Lower leg skin (tissue), 4 donors: ENCODE results near the gene THAP8. TPM values are rescaled to one million over a fixed set of nuclear protein-coding genes. Genes with fewer than 3 reads are reported as not detected.

Experiments used
- DNase-seq, 2 donors: peaks; one replicate each; pipeline ENCODE4 v3.0.0-alpha.2; 2019; ENCODE audit warnings: low spot score in 2 of 2
- H3K4me3 ChIP-seq: fragments of 200-600 bp; sonication (generic); 2 replicates; pipeline ENCODE4 v1.5.1; 2017; ENCODE audit warnings: mild to moderate bottlenecking, low read depth; ENCODE audit not compliant: poor library complexity, severe bottlenecking
- CTCF ChIP-seq, 3 donors: fragments of 450-650 bp; IDR thresholded peaks; one replicate each; pipeline ENCODE4 v1.5.1; 2016; ENCODE audit warnings: antibody characterized with exemption in 3 of 3, mild to moderate bottlenecking in 3 of 3, moderate library complexity in 2 of 3
- POLR2A ChIP-seq, 2 donors: fragments of 450-650 bp; IDR thresholded peaks; one replicate each; pipeline ENCODE4 v1.6.1; 2016 to 2017; ENCODE audit warnings: antibody characterized with exemption in 2 of 2, mild to moderate bottlenecking in 1 of 2, moderate library complexity in 1 of 2
- WGBS, 2 donors: methylation state at CpG; one replicate each; pipeline ENCODE4 v1.1.5; 2018; 5-methylcytosine and 5-hydroxymethylcytosine counted together
- intact Hi-C: fragments of 100-400 bp; cut with DNase I; formaldehyde crosslinking; loops from one replicate; pipeline ENCODE4 v1.15.0; 2023; ENCODE audit warnings: low total_unique reads
- total RNA-seq, 4 donors: library from RNA; depleted of rRNA; stranded (reverse); fragments of >200 nt; gene quantifications; one replicate each; pipeline ENCODE4 v1.1.0, GENCODE V29; 2016

The THAP8 gene
- total RNA-seq, 4 donors from 2014 or later: 9.1 to 27.4 (median 9.5) TPM

GRCh38 chr19:36001605-36002004 is 52.5 kb downstream of the THAP8 start:
- intact Hi-C loops: loop anchor here (10.0 kb wide), 1 partner anchor 53 kb away; the partner anchor contains the start of genes THAP8 and WDR62
- TF ChIP-seq POLR2A (IDR thresholded peaks at IDR 0.05): no peak
- TF ChIP-seq CTCF (IDR thresholded peaks at IDR 0.05): no peak
- no peak overlapping the region for H3K4me3 ChIP-seq
- WGBS, 2 donors: 96 to 100% methylated on average over 3 of the region's 3 CpGs
- no peak for DNase-seq

GRCh38 chr19:35996777-35997176 is 57.3 kb downstream of the THAP8 start:
- H3K4me3 ChIP-seq: no peak overlapping the region
- 86 to 87% methylated on average over 8 of the region's 8 CpGs for WGBS, 2 donors
- TF ChIP-seq POLR2A (IDR thresholded peaks at IDR 0.05) (no peak), CTCF (IDR thresholded peaks at IDR 0.05) (no peak)
- intact Hi-C loops: no loop called here
- no peak for DNase-seq

GRCh38 chr19:35995048-35995993 is 58.8 kb downstream of the THAP8 start, which contains the start of gene SDHAF1:
Gene SDHAF1, plus strand, starts transcription at chr19:35995188. Its CDS starts 87 bp downstream, at chr19:35995275.
- 0% methylated on average over 28 to 56 of the region's 97 CpGs for WGBS, 2 donors
- TF ChIP-seq CTCF (IDR thresholded peaks at IDR 0.05): no peak
- TF ChIP-seq POLR2A (IDR thresholded peaks at IDR 0.05): no peak
- H3K4me3 ChIP-seq: peak within 1 kb of the TSS; percentile 71
- intact Hi-C loops: no loop called here
- peak; percentile 94 to 99 for DNase-seq

GRCh38 chr19:35993923-35994598 is 60.0 kb downstream of the THAP8 start:
- DNase-seq: no peak
- H3K4me3 ChIP-seq: no peak overlapping the region
- TF ChIP-seq POLR2A (IDR thresholded peaks at IDR 0.05) (no peak), CTCF (IDR thresholded peaks at IDR 0.05) (no peak)
- 31 to 37% methylated on average over 29 to 38 of the region's 49 CpGs for WGBS, 2 donors
- intact Hi-C loops: no loop called here

GRCh38 chr19:35992907-35993765 is 60.9 kb downstream of the THAP8 start:
- intact Hi-C loops: no loop called here
- no peak for DNase-seq
- TF ChIP-seq CTCF (IDR thresholded peaks at IDR 0.05): no peak
- no peak for TF ChIP-seq POLR2A (IDR thresholded peaks at IDR 0.05)
- WGBS, 2 donors: 76 to 78% methylated on average over 8 of the region's 8 CpGs
- H3K4me3 ChIP-seq: no peak overlapping the region
